CD8-positive, alpha-beta memory T cell (primary cell): ENCODE results near the gene TBX4. TPM values are rescaled to one million over a fixed set of nuclear protein-coding genes. Genes with fewer than 3 reads are reported as not detected.

Source experiments
- CTCF ChIA-PET: fragments of 350-600 bp; sonication (Branson Sonifier 250); formaldehyde crosslinking; loops from one replicate; lab custom pipeline; 2021; ENCODE audit warnings: antibody characterized with exemption; lab: Charles Lee
- POLR2A ChIA-PET: fragments of 350-600 bp; sonication (Branson Sonifier 250); formaldehyde crosslinking; loops from one replicate; lab custom pipeline; 2021; ENCODE audit warnings: antibody characterized with exemption; lab: Charles Lee
- DNase-seq, 5 donors: peaks; one replicate each; pipeline versions ENCODE4 v3.0.0 to v3.0.0-alpha.2; 2020 to 2022; ENCODE audit warnings: mixed read lengths in 1 of 5
- H3K27ac ChIP-seq: one replicate; pipeline ENCODE4 v1.7.0; 2013; ENCODE audit warnings: low read depth, mild to moderate bottlenecking, low read length, moderate library complexity
- H3K27me3 ChIP-seq: 2 replicates; pipeline ENCODE4 v1.7.0; 2013; ENCODE audit warnings: low read length, mild to moderate bottlenecking; ENCODE audit not compliant: insufficient read depth, poor library complexity, severe bottlenecking
- H3K36me3 ChIP-seq: 2 replicates; pipeline ENCODE4 v1.7.0; 2013; ENCODE audit warnings: mild to moderate bottlenecking, low read length, moderate library complexity; ENCODE audit not compliant: insufficient read depth
- H3K4me1 ChIP-seq: 2 replicates; pipeline ENCODE4 v1.7.0; 2013; ENCODE audit warnings: mild to moderate bottlenecking, low read length, moderate library complexity; ENCODE audit not compliant: insufficient read depth
- H3K4me3 ChIP-seq: 2 replicates; pipeline ENCODE4 v1.7.0; 2013; ENCODE audit warnings: mild to moderate bottlenecking, low read length
- H3K9me3 ChIP-seq: 2 replicates; pipeline ENCODE4 v1.7.0; 2013; ENCODE audit warnings: mild to moderate bottlenecking, low read length
- H3K27ac Mint-ChIP-seq, 8 donors: one replicate each; pipeline ENCODE4 v1.8.0; 2020 to 2021; ENCODE audit warnings: mixed read lengths in 8 of 8, mild to moderate bottlenecking in 6 of 8, inconsistent platforms in 3 of 8, moderate library complexity in 3 of 8
- H3K27me3 Mint-ChIP-seq, 2 donors: one replicate each; pipeline ENCODE4 v1.8.0; 2020 to 2021; ENCODE audit warnings: mixed read lengths in 2 of 2, mild to moderate bottlenecking in 1 of 2, moderate library complexity in 1 of 2
- H3K36me3 Mint-ChIP-seq, 3 donors: one replicate each; pipeline ENCODE4 v1.8.0; 2020 to 2021; ENCODE audit warnings: mixed read lengths in 3 of 3, inconsistent platforms in 1 of 3, mild to moderate bottlenecking in 1 of 3
- H3K4me1 Mint-ChIP-seq, 3 donors: one replicate each; pipeline ENCODE4 v1.8.0; 2020 to 2021; ENCODE audit warnings: mixed read lengths in 3 of 3, inconsistent platforms in 1 of 3, mild to moderate bottlenecking in 1 of 3
- H3K4me3 Mint-ChIP-seq, 7 donors: one replicate each; pipeline ENCODE4 v1.8.0; 2020 to 2021; ENCODE audit warnings: mixed read lengths in 7 of 7, mild to moderate bottlenecking in 6 of 7, moderate library complexity in 4 of 7, inconsistent platforms in 2 of 7
- H3K9me3 Mint-ChIP-seq, 5 donors: one replicate each; pipeline ENCODE4 v1.8.0; 2020 to 2022; ENCODE audit warnings: mixed read lengths in 5 of 5, mild to moderate bottlenecking in 3 of 5, moderate library complexity in 2 of 5, inconsistent platforms in 1 of 5
- polyA plus RNA-seq: library from polyadenylated mRNA; unstranded; fragments of 300-500 nt; fragmentation: Illumina TruSeq; gene quantifications from one replicate; pipeline ENCODE4 v1.2.3, GENCODE V29; 2021
- total RNA-seq, 2 experiments: library from RNA; stranded (reverse); gene quantifications; one replicate each; pipeline ENCODE4 v1.2.3, GENCODE V29; 2021

Gene TBX4
- total and polyA plus RNA-seq, 3 experiments from 2014 or later = not detected

DNA sequence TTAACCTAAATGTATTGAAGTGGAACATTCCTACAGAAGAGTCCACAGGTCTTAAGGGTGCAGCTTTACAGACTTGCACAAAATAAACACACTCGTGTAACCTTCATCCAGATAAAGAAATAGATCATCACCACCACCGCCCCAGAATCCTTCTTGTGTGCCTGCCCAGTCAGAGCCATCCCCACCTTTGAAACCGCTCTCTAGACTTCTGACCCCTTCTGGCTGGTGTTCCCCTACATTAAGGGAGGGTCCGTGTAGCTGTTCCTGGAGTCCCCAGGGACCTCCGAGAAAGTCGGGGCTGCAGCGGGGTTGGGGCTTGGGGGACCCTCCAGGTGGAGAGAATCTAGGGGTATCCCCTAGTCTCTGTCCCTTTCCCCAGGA is 9.4 kb downstream of the TBX4 start:
- Mint-ChIP-seq H3K9me3 (peaks cover 0 to 2% (median 0%) of the 10 kb centered on the region in 5 donors), H3K27me3 (peaks cover 50 to 86% of the 10 kb centered on the region in 2 donors), H3K36me3 (no peaks in the 10 kb centered on the region), H3K4me3 (peak overlapping the region in 2 of 7 donors; percentile 16 to 21), H3K27ac (no peak overlapping the region), H3K4me1 (peaks cover 13 to 32% (median 22%) of the 10 kb centered on the region in 3 donors)
- peaks cover 31% of the 10 kb centered on the region for H3K27me3 ChIP-seq
- no peaks in the 10 kb centered on the region for H3K9me3 ChIP-seq
- peaks cover 5% of the 10 kb centered on the region for H3K4me1 ChIP-seq
- H3K36me3 ChIP-seq = no peaks in the 10 kb centered on the region
- ChIA-PET POLR2A (no interaction called here), CTCF (no interaction called here)
- no peak overlapping the region for H3K4me3 ChIP-seq
- no peak for DNase-seq
- H3K27ac ChIP-seq = no peak overlapping the region

DNA sequence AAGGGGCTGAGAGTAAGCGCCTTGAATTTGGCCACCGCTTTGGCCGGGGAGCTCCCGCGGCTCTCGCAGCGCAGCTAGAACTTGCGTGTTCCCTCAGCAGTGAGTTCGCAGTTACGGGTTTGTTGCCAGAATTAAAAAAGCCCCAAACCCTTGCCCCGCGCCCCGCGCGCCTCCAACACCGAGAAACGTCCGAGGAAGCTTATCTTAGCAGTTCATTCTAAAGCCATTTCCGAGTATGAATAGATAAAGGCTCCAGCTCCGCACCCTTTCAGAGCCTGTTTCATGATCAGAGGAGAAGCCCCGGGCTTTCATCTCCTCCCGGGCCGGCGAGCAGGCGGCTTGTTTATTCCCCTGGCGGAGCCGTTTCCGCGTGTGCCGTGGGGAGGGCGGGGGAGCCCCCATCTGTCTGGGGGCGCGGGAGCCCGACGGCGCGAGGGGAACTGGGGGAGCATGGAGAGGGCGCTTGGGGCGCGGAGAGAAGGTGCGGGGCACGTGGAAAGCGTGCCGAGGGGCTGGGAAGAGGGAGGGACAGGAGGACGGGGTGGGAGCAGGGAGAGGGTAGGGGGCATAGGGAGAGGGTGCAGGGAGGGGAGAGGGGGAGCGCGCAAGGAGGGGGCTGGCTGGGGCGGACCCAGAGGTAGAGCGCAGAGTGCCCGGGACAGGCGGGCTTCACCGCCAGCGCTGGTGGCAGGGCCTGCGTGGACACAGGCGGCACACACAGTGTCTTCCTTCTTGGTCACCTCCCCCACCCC is 9.9 kb downstream of the TBX4 start:
- Mint-ChIP-seq H3K4me3 (peak overlapping the region in 2 of 7 donors; percentile 16 to 29), H3K36me3 (no peaks in the 10 kb centered on the region), H3K27me3 (peaks cover 48 to 83% of the 10 kb centered on the region in 2 donors), H3K27ac (no peak overlapping the region), H3K9me3 (peaks cover 0 to 2% (median 0%) of the 10 kb centered on the region in 5 donors), H3K4me1 (peaks cover 11 to 29% (median 20%) of the 10 kb centered on the region in 3 donors)
- Histone ChIP-seq H3K36me3 (no peaks in the 10 kb centered on the region), H3K27ac (no peak overlapping the region), H3K9me3 (no peaks in the 10 kb centered on the region), H3K27me3 (peaks cover 28% of the 10 kb centered on the region), H3K4me3 (no peak overlapping the region), H3K4me1 (peaks cover 5% of the 10 kb centered on the region)
- no peak for DNase-seq
- POLR2A ChIA-PET = no interaction called here
- CTCF ChIA-PET = no interaction called here

DNA sequence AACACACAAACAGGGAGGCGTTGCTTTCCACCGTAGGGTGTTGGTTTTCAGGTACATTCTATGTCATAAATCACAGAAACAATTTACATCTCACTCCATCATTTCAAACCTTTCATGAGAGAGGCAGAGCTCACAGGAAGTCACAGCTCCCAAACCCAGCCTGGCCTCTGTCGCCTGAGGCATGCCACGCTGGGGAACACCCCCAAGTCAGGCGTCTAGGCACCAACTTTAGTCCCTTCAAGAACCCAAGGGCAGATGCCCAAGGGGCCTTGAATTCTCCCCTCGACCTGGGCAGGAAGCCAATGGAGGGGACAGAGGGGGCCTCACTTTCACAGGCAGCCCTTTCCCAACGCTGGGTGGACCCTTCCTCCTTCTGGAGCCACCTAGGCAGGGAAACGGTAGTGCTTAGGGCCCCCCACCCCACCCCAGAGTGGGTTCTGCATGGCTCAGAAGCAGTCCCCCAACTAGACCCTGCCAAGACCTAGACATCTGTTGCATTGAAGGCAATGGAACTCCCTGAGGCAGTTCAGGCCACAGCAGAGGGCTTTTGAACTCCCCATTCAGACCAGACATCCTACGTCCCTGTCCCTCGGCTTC is 10.6 kb downstream of the TBX4 start:
- H3K27me3 Mint-ChIP-seq = peaks cover 44 to 77% of the 10 kb centered on the region in 2 donors
- peaks cover 25% of the 10 kb centered on the region for H3K27me3 ChIP-seq

DNA sequence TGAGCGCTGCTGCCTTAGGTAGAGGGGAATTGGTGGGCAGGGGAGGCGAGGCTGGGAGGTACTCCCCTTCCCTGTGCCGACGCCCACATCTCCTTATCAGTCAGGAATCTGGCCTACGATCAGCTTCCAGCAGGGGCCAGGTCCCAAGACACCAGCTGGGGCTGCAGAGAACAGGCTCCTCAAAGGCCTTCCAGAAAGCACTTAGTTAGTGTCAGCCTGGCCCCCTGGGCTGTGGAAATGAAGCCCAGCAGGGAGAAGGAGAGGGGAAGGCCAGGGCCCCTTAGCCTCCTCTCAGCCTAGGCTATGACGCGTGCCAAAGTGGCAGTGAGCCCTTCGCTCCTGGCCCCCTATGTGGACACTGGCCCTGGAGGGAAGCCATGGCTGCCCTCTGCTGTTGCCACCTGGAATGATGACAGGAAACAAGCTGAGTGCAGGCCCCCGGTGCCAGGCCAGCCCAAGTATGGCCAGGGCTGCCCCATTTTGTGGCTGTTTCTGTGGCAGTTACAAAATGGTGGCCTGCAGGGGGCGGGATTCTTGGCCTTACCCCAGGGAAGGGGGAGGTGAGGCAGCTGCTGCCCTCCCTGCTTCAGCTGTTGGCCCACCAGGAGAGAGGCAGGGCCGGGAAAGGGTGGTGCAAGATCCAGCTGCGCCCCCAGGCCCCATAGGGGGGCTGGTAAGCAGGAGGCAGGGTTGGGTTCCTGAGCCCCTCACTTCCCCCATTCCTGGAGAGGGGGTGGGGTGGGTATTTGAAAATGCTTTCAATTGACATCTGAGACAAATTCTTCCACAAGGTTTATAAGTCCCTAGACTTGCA is 11.3 kb downstream of the TBX4 start:
- H3K4me1 ChIP-seq = peaks cover 5% of the 10 kb centered on the region
- no peak overlapping the region for H3K4me3 ChIP-seq
- no peaks in the 10 kb centered on the region for H3K36me3 Mint-ChIP-seq
- no peaks in the 10 kb centered on the region for H3K36me3 ChIP-seq
- H3K9me3 ChIP-seq = no peaks in the 10 kb centered on the region
- ChIA-PET CTCF (no interaction called here), POLR2A (no interaction called here)
- H3K27ac ChIP-seq = no peak overlapping the region
- no peak overlapping the region for H3K27ac Mint-ChIP-seq
- peaks cover 20% of the 10 kb centered on the region for H3K27me3 ChIP-seq
- no peak overlapping the region for H3K4me3 Mint-ChIP-seq
- H3K27me3 Mint-ChIP-seq = peaks cover 37 to 70% of the 10 kb centered on the region in 2 donors
- peaks cover 5 to 16% (median 7%) of the 10 kb centered on the region in 3 donors for H3K4me1 Mint-ChIP-seq
- no peak for DNase-seq
- peaks cover 0 to 2% (median 0%) of the 10 kb centered on the region in 5 donors for H3K9me3 Mint-ChIP-seq

More for the DNA sequence above, 10.6 kb downstream of the TBX4 start:
- no peaks in the 10 kb centered on the region for H3K9me3 ChIP-seq
- H3K4me1 ChIP-seq = peaks cover 5% of the 10 kb centered on the region
- peaks cover 0 to 2% (median 0%) of the 10 kb centered on the region in 5 donors for H3K9me3 Mint-ChIP-seq
- H3K27ac ChIP-seq = no peak overlapping the region
- H3K36me3 Mint-ChIP-seq = no peaks in the 10 kb centered on the region
- H3K4me1 Mint-ChIP-seq = peaks cover 7 to 23% (median 14%) of the 10 kb centered on the region in 3 donors
- no peaks in the 10 kb centered on the region for H3K36me3 ChIP-seq
- ChIA-PET POLR2A (no interaction called here), CTCF (no interaction called here)
- no peak for DNase-seq
- no peak overlapping the region for H3K4me3 ChIP-seq
- H3K27ac Mint-ChIP-seq = no peak overlapping the region
- peak overlapping the region in 1 of 7 donors; percentile 29 for H3K4me3 Mint-ChIP-seq

DNA sequence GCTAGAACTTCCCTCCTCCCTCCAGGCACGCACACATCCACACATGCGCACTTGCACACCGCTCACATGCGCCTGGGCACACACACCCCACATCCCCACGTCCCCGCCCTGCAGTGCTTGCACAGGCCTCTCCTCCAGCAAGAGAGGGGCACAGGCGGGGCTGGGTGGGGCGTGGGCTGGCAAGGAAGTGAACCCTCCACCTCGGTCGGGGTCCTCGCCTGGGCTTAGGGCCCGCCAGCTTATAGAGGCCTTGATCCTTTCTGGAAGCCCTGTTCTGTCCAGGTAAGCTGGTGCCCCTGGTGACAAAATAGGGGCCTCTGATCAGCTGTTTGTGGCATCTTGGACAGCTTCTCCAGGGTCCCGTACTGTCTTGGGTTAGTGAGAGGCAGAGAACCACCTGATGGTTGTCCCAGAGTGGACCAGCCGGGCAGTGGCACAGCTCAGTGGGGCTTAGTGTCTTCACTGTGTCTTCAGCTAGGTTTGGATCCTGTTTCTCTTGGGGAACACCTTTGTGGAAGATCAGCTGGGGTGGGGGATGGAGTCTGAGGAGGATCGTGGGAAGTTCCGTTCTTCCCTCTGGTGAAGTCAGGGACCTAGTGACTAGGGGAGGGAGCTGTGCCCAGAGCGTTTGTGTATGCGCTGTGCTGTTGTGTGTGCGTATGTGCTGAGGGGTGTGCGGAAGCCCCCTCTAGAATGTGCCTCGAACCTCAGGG is 12.1 kb downstream of the TBX4 start:
- Histone ChIP-seq H3K36me3 (no peaks in the 10 kb centered on the region), H3K27ac (no peak overlapping the region), H3K4me1 (peaks cover 5% of the 10 kb centered on the region), H3K27me3 (peaks cover 12% of the 10 kb centered on the region), H3K4me3 (no peak overlapping the region), H3K9me3 (no peaks in the 10 kb centered on the region)
- peaks cover 5 to 16% (median 5%) of the 10 kb centered on the region in 3 donors for H3K4me1 Mint-ChIP-seq
- DNase-seq = no peak
- H3K27me3 Mint-ChIP-seq = peaks cover 29 to 62% of the 10 kb centered on the region in 2 donors
- H3K9me3 Mint-ChIP-seq = no peaks in the 10 kb centered on the region
- H3K4me3 Mint-ChIP-seq = no peak overlapping the region
- ChIA-PET POLR2A (no interaction called here), CTCF (no interaction called here)
- H3K36me3 Mint-ChIP-seq = no peaks in the 10 kb centered on the region
- no peak overlapping the region for H3K27ac Mint-ChIP-seq

DNA sequence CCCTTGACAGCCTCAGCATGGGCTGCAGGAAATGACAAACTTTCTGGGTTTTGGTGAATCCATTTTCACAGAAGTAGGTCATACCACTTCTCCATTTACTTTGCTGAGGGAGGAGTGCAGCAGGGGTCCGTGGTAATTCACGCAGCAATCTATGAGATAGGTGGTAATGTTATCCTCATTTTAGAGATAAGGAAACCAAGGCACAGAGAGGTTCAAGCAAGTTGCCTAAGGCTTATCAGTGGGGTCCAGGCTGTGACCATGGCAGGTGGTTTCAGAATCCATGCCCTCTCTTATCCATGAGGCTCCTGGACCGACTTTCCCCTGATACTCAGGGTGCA is 12.6 kb downstream of the TBX4 start:
- no peak overlapping the region for H3K4me3 ChIP-seq
- no peaks in the 10 kb centered on the region for H3K36me3 ChIP-seq
- peaks cover 8% of the 10 kb centered on the region for H3K27me3 ChIP-seq
- no peak overlapping the region for H3K27ac Mint-ChIP-seq
- ChIA-PET CTCF (no interaction called here), POLR2A (no interaction called here)
- H3K27me3 Mint-ChIP-seq = peaks cover 24 to 57% of the 10 kb centered on the region in 2 donors
- H3K4me1 Mint-ChIP-seq = peaks cover 5 to 16% (median 5%) of the 10 kb centered on the region in 3 donors
- no peaks in the 10 kb centered on the region for H3K36me3 Mint-ChIP-seq
- H3K9me3 Mint-ChIP-seq = no peaks in the 10 kb centered on the region
- H3K9me3 ChIP-seq = no peaks in the 10 kb centered on the region
- DNase-seq = no peak
- no peak overlapping the region for H3K4me3 Mint-ChIP-seq
- no peak overlapping the region for H3K27ac ChIP-seq
- H3K4me1 ChIP-seq = peaks cover 5% of the 10 kb centered on the region

DNA sequence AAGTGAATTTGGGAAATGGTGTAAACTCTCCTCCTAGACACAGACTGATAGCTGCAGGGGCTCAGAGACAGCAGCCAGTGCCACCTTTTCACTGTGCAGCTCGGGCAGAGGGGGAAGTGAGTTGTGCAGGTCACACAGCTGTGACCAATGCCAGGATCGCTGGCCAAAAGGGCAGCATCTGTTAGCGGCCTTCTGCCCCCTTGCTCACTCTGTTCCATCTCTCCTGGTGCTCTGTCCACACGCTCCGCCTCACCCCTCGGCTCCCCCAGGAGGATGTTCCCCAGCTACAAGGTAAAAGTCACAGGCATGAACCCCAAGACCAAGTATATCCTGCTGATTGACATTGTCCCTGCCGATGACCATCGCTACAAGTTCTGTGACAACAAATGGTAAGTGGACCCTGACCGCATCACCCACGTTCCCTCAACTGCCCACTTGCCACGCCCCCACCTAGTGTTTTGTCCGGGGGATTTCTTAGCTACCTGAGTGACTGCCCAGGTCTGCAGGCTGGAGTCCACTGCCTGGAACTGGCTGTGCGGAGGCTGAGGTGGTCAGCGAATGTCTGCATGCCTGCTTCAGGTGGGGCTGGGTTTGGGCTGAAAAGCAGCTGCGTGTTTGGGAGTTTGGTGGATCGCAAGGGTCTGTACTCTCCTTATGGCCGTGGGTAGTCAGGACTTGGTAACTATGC is 13.5 kb downstream of the TBX4 start:
- H3K27me3 Mint-ChIP-seq = peaks cover 15 to 50% of the 10 kb centered on the region in 2 donors
- CTCF ChIA-PET = no interaction called here
- POLR2A ChIA-PET = no interaction called here
- Histone ChIP-seq H3K9me3 (no peaks in the 10 kb centered on the region), H3K36me3 (no peaks in the 10 kb centered on the region), H3K4me1 (peaks cover 5% of the 10 kb centered on the region), H3K4me3 (no peak overlapping the region), H3K27ac (no peak overlapping the region), H3K27me3 (no peaks in the 10 kb centered on the region)
- no peak overlapping the region for H3K4me3 Mint-ChIP-seq
- no peaks in the 10 kb centered on the region for H3K9me3 Mint-ChIP-seq
- DNase-seq = no peak
- H3K4me1 Mint-ChIP-seq = peaks cover 5 to 14% (median 5%) of the 10 kb centered on the region in 3 donors
- no peak overlapping the region for H3K27ac Mint-ChIP-seq
- H3K36me3 Mint-ChIP-seq = no peaks in the 10 kb centered on the region
